ENCODE data around the gene PPFIBP2.

GRCh38 chr11:7599209-7599608 is 85.4 kb downstream of the PPFIBP2 start:
- TF ChIP-seq CTCF (IDR thresholded peaks at IDR 0.05) (no peak), POLR2AphosphoS5 (IDR thresholded peaks at IDR 0.05) (no peak), EP300 (IDR thresholded peaks at IDR 0.05) (no peak), POLR2A (IDR thresholded peaks at IDR 0.05) (no peak)
